T1000 (cell line): ENCODE measurements around the gene ERMAP.

ENCODE experiments used
- DNase-seq: peaks from one replicate; lab custom pipeline; 2025; ENCODE audit warnings: mixed read lengths; lab: John Stamatoyannopoulos, UW

ERMAP gene

DNA sequence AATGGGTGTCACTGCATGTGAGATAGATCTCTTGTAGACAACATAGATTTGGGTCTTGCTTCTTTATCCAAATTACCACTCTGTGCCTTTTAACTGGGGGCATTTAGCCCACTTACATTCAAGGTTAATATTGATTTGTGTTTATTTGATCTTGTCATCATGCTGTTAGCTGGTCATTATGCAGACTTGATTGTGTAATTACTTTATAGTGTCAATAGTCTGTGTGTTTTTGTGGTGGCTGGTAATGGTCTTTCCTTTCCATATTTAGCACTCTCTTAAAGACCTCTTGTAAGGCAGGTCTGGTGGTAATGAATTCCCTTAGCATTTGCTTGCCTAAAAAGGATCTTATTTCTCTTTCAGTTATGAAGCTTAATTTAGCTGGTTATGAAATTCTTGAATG is 59.1 kb downstream of the ERMAP start:
- DNase-seq, result no peak

DNA sequence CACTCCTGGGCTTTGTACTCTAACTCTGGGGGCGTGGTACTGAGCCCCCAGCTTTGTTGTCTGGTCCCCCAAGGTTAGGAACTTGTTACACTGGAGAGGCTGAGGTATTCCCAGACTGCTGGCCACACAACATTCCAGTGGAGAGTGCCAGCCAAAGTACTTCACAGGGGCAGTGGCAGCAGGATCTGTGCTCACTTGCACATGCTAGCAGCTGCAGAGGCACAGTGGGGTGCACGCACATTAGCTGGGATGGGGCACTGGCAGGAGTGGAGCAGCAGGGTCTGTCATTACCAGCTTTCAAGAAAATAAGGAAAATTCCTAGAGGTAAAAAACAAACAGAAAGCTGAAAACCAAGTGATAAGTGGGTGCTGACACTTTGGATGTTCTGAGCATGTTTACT is 60.5 kb downstream of the ERMAP start:
- no peak for DNase-seq

GRCh38 chr1:42880384-42880783 is 63.5 kb downstream of the ERMAP start:
- no peak for DNase-seq

- DNase-seq, result no peak
Measured at GRCh38 chr1:42886046-42886739, 69.3 kb downstream of the ERMAP start.

- no peak for DNase-seq
Measured at GRCh38 chr1:42886800-42887199, 69.9 kb downstream of the ERMAP start.

- no peak for DNase-seq
Measured at GRCh38 chr1:42887366-42887765, 70.4 kb downstream of the ERMAP start.

DNA sequence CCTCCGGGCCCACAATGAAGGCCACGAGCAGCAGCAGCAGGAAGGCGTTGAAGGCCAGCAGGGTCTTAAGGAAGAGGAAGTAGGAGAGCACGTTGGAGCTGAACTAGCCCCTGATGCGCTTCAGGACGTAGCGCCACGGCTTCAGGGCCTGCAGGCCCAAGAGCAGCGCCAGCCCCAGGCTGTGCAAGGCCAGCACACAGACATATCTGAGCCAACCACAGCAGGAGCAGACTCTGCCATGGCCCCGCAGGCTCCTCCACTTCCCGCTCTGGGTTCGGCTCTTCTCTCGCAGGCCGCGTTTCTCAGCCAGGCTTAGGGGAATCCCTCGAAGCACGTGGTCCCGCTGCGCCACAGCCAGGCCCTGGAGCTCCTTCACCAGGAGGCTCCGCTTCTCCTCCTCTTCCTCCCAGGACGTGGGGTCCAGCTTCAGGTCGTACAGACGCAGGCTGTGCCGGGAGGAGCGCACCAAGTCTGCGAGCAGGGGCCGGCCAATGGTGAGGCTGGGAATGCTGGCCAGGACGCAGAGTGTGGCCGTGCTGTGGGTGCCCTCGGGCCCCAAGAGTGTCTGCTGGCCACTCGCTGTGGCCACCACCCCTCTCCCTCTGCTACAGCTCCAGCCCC is 71.2 kb downstream of the ERMAP start:
- no peak for DNase-seq

DNA sequence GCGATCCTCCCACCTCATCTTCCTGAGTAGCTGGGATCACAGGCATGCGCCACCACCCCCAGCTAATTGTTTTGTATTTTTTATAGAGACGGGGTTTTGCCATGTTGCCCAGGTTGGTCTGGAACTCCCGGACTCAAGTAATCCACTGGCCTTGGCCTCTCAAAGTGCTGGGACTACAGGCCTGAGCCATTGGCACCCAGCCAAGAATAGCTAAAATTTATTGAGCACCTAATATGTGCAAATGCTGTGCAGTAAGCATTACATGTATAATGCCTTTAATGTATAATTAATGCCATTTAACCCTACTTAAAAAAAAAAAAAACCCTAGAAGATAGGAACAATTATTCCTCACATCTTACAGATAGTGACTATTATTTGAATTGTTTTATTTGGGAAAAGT is 72.3 kb downstream of the ERMAP start:
- DNase-seq, result no peak

DNA sequence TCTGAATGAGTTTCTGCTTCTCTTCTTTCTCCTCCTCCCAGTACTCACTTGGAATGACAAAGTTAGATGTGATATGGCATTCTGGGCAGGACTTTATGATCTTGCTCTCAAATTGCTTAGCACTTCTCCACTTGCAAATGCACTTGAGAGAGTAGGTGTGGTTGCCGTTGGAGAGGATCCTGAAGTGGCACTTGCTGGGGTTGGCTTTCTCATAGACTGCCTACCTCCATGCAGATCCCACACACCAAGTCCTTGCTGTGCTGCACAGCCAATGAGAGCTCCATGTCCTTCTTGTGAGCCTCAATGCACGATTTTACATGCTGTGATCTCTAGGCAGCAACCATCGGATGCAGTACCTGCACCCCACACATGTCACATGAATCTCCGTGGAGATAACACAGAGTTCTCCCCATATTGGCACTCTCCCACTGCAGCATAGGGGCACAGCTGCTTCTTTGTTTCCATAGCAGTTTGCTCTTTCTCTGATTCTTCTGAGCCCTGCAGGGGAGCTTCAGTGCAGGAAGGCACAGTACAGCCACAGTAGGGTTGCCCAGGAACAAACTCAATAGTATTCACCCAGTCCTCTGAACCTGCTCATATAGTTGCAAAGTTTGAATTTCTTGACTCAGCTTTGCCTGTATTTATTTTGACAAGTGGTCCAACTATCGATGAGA is 74.7 kb downstream of the ERMAP start:
- DNase-seq, result no peak
